ENCODE measurements around the gene TMEM161A.

DNA sequence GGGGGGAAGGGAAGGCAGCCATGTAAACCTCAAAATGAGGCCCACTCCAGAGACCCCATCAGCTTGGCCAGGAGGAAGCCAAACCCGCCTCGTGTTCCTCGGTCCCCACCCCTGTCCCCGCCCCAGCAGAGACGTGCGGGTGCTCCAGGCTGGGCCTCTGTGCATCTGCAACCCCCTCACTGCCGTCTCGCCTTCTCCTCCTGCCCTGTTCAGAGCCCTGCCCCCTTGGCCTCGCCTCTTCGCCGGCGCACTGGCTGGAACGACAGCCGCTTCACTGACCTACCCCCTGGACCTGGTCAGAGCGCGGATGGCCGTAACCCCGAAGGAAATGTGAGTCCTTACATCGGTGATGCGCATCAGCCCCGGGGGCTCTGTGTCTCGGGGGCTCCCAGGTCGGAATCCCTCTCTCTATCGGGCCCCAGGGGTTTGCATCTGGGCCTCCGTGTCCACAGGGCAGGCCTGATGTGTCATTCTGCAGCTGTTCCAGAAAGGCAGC, 32.2 kb downstream of the TMEM161A start:
- TF ChIP-seq, protein P1, sequence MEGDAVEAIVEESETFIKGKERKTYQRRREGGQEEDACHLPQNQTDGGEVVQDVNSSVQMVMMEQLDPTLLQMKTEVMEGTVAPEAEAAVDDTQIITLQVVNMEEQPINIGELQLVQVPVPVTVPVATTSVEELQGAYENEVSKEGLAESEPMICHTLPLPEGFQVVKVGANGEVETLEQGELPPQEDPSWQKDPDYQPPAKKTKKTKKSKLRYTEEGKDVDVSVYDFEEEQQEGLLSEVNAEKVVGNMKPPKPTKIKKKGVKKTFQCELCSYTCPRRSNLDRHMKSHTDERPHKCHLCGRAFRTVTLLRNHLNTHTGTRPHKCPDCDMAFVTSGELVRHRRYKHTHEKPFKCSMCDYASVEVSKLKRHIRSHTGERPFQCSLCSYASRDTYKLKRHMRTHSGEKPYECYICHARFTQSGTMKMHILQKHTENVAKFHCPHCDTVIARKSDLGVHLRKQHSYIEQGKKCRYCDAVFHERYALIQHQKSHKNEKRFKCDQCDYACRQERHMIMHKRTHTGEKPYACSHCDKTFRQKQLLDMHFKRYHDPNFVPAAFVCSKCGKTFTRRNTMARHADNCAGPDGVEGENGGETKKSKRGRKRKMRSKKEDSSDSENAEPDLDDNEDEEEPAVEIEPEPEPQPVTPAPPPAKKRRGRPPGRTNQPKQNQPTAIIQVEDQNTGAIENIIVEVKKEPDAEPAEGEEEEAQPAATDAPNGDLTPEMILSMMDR (conservative IDR thresholded peaks at IDR 0.05; ENCODE audit: low read depth in 2 of 2): no peak
- TF ChIP-seq EZH2phosphoT487 (IDR thresholded peaks at IDR 0.05; ENCODE audit: unreplicated experiment): no peak
- TF ChIP-seq CREB1 (CRISPR knock-in tag; IDR thresholded peaks at IDR 0.05; ENCODE audit: low read depth): no peak
- TF ChIP-seq POLR2AphosphoS5 (IDR thresholded peaks at IDR 0.05; ENCODE audit: low read depth): no peak
- TF ChIP-seq EZH2 (IDR thresholded peaks at IDR 0.05; ENCODE audit: low read depth, unreplicated experiment): no peak
- TF ChIP-seq, protein P2, sequence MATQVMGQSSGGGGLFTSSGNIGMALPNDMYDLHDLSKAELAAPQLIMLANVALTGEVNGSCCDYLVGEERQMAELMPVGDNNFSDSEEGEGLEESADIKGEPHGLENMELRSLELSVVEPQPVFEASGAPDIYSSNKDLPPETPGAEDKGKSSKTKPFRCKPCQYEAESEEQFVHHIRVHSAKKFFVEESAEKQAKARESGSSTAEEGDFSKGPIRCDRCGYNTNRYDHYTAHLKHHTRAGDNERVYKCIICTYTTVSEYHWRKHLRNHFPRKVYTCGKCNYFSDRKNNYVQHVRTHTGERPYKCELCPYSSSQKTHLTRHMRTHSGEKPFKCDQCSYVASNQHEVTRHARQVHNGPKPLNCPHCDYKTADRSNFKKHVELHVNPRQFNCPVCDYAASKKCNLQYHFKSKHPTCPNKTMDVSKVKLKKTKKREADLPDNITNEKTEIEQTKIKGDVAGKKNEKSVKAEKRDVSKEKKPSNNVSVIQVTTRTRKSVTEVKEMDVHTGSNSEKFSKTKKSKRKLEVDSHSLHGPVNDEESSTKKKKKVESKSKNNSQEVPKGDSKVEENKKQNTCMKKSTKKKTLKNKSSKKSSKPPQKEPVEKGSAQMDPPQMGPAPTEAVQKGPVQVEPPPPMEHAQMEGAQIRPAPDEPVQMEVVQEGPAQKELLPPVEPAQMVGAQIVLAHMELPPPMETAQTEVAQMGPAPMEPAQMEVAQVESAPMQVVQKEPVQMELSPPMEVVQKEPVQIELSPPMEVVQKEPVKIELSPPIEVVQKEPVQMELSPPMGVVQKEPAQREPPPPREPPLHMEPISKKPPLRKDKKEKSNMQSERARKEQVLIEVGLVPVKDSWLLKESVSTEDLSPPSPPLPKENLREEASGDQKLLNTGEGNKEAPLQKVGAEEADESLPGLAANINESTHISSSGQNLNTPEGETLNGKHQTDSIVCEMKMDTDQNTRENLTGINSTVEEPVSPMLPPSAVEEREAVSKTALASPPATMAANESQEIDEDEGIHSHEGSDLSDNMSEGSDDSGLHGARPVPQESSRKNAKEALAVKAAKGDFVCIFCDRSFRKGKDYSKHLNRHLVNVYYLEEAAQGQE (IDR thresholded peaks at IDR 0.05; ENCODE audit: unreplicated experiment): no peak
- no peak for TF ChIP-seq ZNF331 (CRISPR knock-in tag; IDR thresholded peaks at IDR 0.05; ENCODE audit: low read depth)
- TF ChIP-seq ZNF114 (CRISPR knock-in tag; IDR thresholded peaks at IDR 0.05): no peak
- no peak for TF ChIP-seq ZNF462 (CRISPR knock-in tag; IDR thresholded peaks at IDR 0.05)
- TF ChIP-seq STAT1 (IDR thresholded peaks at IDR 0.05; ENCODE audit: unreplicated experiment): no peak
- TF ChIP-seq JUNB (IDR thresholded peaks at IDR 0.05; ENCODE audit: unreplicated experiment): no peak
- TF ChIP-seq, protein P3, sequence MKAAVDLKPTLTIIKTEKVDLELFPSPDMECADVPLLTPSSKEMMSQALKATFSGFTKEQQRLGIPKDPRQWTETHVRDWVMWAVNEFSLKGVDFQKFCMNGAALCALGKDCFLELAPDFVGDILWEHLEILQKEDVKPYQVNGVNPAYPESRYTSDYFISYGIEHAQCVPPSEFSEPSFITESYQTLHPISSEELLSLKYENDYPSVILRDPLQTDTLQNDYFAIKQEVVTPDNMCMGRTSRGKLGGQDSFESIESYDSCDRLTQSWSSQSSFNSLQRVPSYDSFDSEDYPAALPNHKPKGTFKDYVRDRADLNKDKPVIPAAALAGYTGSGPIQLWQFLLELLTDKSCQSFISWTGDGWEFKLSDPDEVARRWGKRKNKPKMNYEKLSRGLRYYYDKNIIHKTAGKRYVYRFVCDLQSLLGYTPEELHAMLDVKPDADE (IDR thresholded peaks at IDR 0.05): no peak
- TF ChIP-seq NANOG (IDR thresholded peaks at IDR 0.05; ENCODE audit: borderline replicate concordance): no peak

Data from GM23338 (cell line).